ENCODE measurements around the gene TMEM61.
A peak's percentile ranks its signal among the peaks of the same experiment; 100 is the strongest.

DNA sequence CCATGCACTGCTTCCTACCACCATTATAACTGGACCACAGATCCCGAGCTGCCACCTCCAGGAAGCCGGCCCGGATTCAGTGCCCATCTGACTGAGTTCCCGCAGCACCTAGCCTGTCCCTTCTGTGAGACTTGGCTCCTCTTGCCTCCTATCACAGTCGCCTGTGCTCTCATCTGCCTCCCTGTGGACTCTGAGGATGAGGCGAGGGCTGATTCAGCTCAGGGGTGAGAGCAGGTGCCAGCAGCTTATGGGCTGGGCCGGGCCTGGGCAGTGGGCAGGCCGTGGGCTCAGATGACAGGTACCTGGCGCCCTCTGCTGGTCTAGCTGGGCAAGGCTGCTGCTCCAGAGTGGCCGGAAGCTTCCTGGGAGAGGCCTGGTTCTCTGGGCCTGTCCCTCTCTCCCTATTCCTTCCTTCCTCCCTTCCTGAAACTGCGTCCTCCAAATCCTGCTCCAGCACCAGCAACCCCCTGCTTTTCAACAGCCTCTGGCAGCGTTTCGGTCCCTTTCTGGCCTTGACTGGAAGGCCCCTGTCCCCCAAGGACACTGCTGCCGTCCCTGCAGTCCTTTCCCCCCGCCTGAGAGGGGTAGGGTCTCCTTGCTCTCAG lies 41.6 kb downstream of the TMEM61 start:
- TF ChIP-seq, protein P1, sequence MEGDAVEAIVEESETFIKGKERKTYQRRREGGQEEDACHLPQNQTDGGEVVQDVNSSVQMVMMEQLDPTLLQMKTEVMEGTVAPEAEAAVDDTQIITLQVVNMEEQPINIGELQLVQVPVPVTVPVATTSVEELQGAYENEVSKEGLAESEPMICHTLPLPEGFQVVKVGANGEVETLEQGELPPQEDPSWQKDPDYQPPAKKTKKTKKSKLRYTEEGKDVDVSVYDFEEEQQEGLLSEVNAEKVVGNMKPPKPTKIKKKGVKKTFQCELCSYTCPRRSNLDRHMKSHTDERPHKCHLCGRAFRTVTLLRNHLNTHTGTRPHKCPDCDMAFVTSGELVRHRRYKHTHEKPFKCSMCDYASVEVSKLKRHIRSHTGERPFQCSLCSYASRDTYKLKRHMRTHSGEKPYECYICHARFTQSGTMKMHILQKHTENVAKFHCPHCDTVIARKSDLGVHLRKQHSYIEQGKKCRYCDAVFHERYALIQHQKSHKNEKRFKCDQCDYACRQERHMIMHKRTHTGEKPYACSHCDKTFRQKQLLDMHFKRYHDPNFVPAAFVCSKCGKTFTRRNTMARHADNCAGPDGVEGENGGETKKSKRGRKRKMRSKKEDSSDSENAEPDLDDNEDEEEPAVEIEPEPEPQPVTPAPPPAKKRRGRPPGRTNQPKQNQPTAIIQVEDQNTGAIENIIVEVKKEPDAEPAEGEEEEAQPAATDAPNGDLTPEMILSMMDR (IDR thresholded peaks at IDR 0.05) = peak; percentile 67 to 91
- TF ChIP-seq POLR2A (IDR thresholded peaks at IDR 0.05) = no peak
